CD1c-positive myeloid dendritic cell (primary cell): Measurements from ENCODE around the gene ADCY10.
A peak's percentile ranks its signal among the peaks of the same experiment; 100 is the strongest.

Experiments
- DNase-seq: peaks from one replicate; pipeline ENCODE4 v3.0.0-alpha.2; 2016; ENCODE audit errors: extremely low spot score

Gene ADCY10

GRCh38 chr1:167782946-167783345, 131.0 kb downstream of the ADCY10 start:
- no peak for DNase-seq

GRCh38 chr1:167781558-167781957, 132.4 kb downstream of the ADCY10 start:
- DNase-seq = no peak

- DNase-seq = no peak
Measured at GRCh38 chr1:167777269-167777650, 136.7 kb downstream of the ADCY10 start.

GRCh38 chr1:167776616-167777268, 137.2 kb downstream of the ADCY10 start:
- no peak for DNase-seq

GRCh38 chr1:167776151-167776550, 137.8 kb downstream of the ADCY10 start:
- no peak for DNase-seq

GRCh38 chr1:167775178-167775577, 138.8 kb downstream of the ADCY10 start:
- no peak for DNase-seq

GRCh38 chr1:167774710-167775109, 139.2 kb downstream of the ADCY10 start:
- DNase-seq = no peak

GRCh38 chr1:167773516-167773915, 140.4 kb downstream of the ADCY10 start:
- no peak for DNase-seq

- DNase-seq = no peak
Measured at GRCh38 chr1:167772436-167772835, 141.5 kb downstream of the ADCY10 start.

- no peak for DNase-seq
Measured at GRCh38 chr1:167770127-167770526, 143.8 kb downstream of the ADCY10 start.

- peak; percentile 14 for DNase-seq
Measured at GRCh38 chr1:167767761-167768160, 146.2 kb downstream of the ADCY10 start.

GRCh38 chr1:167766538-167766937, 147.4 kb downstream of the ADCY10 start:
- DNase-seq = no peak

- DNase-seq = no peak
Measured at GRCh38 chr1:167765496-167765895, 148.4 kb downstream of the ADCY10 start.

GRCh38 chr1:167764458-167765330, 149.2 kb downstream of the ADCY10 start:
- no peak for DNase-seq

- DNase-seq = no peak
Measured at GRCh38 chr1:167763525-167764220, 150.3 kb downstream of the ADCY10 start.

- DNase-seq = no peak
Measured at GRCh38 chr1:167762061-167762746, 151.7 kb downstream of the ADCY10 start.

- DNase-seq = peak; percentile 45
Measured at GRCh38 chr1:167761400-167761799, 152.5 kb downstream of the ADCY10 start.
